ENCODE data around the gene PARVG. TPM values are rescaled to one million over a fixed set of nuclear protein-coding genes. Genes with fewer than 3 reads are reported as not detected.

Gene PARVG
- total RNA-seq, 2 donors from 2014 or later: 0.11 to 0.44 TPM

DNA sequence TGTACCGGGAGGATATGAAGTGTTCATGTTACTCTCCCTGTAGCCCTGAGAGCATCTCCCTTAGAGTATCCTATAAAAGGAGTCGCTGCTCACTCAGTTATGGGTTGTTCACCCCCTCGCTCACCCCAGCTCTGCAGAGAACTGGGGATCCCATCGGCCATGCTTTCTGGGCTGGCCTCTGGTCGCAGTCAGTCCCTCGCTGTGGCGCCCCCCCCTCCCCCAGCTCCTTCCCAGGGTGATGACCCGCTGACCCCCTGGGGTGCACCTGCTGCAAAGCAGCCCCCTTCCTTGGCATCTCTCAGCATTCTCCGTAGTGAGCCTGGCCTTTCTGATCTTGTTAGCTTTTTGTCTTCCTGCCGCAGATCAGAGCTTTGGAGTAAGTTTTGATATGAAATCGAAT is 10.3 kb upstream of the PARVG start:
- H3K4me1 Mint-ChIP-seq: peaks cover 8% of the 10 kb centered on the region
- 62 to 82% methylated on average over 4 to 11 of the region's 11 CpGs for WGBS, 2 experiments (ENCODE audit: insufficient coverage in 1 of 2, insufficient read length in 1 of 2)
- H3K27me3 Mint-ChIP-seq (ENCODE audit: insufficient read depth): no peaks in the 10 kb centered on the region
- H3K4me3 Mint-ChIP-seq: no peak overlapping the region
- Histone ChIP-seq H3K9me3 (ENCODE audit: control insufficient read depth, low read length) (no peaks in the 10 kb centered on the region), H3K27me3 (ENCODE audit: control insufficient read depth, insufficient read depth, low read length, poor library complexity, severe bottlenecking) (no peaks in the 10 kb centered on the region), H3K9ac (ENCODE audit: extremely low read depth, low read length, poor library complexity, severe bottlenecking) (no peak overlapping the region), H3K4me3 (ENCODE audit: low read length) (no peak overlapping the region), H3K36me3 (ENCODE audit: control insufficient read depth, insufficient read depth, low read length) (no peaks in the 10 kb centered on the region), H3K4me1 (ENCODE audit: control insufficient read depth, insufficient read depth, low read length) (peaks cover 4% of the 10 kb centered on the region), H3K27ac (ENCODE audit: low read depth, low read length) (no peak overlapping the region)
- DNase-seq: no peak
- H3K36me3 Mint-ChIP-seq (ENCODE audit: low read depth): no peaks in the 10 kb centered on the region
- H3K27ac Mint-ChIP-seq: no peak overlapping the region
- H3K9me3 Mint-ChIP-seq: no peaks in the 10 kb centered on the region
- TF ChIP-seq, protein P1, sequence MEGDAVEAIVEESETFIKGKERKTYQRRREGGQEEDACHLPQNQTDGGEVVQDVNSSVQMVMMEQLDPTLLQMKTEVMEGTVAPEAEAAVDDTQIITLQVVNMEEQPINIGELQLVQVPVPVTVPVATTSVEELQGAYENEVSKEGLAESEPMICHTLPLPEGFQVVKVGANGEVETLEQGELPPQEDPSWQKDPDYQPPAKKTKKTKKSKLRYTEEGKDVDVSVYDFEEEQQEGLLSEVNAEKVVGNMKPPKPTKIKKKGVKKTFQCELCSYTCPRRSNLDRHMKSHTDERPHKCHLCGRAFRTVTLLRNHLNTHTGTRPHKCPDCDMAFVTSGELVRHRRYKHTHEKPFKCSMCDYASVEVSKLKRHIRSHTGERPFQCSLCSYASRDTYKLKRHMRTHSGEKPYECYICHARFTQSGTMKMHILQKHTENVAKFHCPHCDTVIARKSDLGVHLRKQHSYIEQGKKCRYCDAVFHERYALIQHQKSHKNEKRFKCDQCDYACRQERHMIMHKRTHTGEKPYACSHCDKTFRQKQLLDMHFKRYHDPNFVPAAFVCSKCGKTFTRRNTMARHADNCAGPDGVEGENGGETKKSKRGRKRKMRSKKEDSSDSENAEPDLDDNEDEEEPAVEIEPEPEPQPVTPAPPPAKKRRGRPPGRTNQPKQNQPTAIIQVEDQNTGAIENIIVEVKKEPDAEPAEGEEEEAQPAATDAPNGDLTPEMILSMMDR (conservative IDR thresholded peaks at IDR 0.05): no peak

DNA sequence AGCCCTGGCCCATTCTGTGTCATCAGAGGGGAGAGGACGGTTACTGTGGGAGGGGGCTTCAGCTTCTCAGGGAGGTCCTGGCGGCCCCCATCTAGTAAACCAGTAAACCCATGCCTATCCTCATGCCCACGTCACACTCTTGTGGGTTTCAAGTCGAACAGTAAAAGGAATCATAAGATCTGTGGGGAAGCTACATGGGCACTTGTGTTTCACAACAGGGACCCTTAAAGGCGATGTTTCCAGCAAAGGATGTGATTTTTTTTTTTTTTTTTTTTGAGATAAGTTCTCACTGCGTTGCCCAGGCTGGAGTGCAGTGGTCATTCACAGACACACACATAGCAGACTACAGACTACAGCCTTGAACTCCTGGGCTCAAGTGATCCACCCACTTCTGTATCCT is 9.2 kb upstream of the PARVG start:
- no peak overlapping the region for H3K27ac Mint-ChIP-seq
- H3K9me3 Mint-ChIP-seq: no peaks in the 10 kb centered on the region
- peaks cover 8% of the 10 kb centered on the region for H3K4me1 Mint-ChIP-seq

DNA sequence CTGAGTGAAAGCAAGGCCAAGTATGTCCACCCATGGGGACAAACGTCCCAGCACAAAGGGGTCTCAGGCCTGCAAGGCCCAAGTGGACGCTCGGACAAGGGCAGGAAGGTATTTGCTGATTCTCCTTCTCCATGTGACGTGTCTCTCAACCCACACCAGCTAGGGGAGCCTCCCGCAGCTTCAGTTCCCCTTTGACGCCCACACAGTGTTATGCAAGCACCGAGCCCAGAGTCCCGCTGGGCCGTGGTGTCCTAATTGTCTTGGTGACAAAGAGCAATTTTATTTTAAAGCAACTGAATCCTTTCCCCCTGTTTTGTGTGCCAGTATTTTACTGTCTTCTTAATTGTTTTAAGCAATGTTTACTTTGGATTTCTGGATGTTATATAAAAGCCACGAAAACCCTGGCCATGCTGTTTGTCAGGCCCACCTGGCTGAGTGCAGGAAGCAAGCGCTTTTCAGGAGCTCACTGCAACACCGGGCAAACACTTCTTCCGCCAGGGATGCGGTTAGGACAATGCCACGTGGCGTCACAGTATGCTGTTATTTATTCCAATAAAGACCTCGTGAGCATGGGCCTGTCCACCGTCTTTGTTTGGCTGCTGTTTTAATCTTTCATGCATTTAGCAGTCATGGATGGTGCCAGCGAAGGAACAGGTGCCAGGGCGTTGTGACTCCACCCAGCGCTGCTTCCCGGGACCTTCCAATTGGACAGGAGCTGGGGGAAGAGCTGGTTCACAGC is 8.2 kb upstream of the PARVG start:
- no peak for DNase-seq
- Mint-ChIP-seq H3K36me3 (ENCODE audit: low read depth) (no peaks in the 10 kb centered on the region), H3K27ac (peak overlapping the region; percentile 58), H3K27me3 (ENCODE audit: insufficient read depth) (no peaks in the 10 kb centered on the region), H3K4me3 (no peak overlapping the region), H3K4me1 (peaks cover 8% of the 10 kb centered on the region), H3K9me3 (no peaks in the 10 kb centered on the region)
- TF ChIP-seq, protein P1 (conservative IDR thresholded peaks at IDR 0.05): no peak
- Histone ChIP-seq H3K4me1 (ENCODE audit: control insufficient read depth, insufficient read depth, low read length) (peaks cover 4% of the 10 kb centered on the region), H3K9me3 (ENCODE audit: control insufficient read depth, low read length) (no peaks in the 10 kb centered on the region), H3K27me3 (ENCODE audit: control insufficient read depth, insufficient read depth, low read length, poor library complexity, severe bottlenecking) (no peaks in the 10 kb centered on the region), H3K9ac (ENCODE audit: extremely low read depth, low read length, poor library complexity, severe bottlenecking) (no peak overlapping the region), H3K4me3 (ENCODE audit: low read length) (no peak overlapping the region), H3K36me3 (ENCODE audit: control insufficient read depth, insufficient read depth, low read length) (no peaks in the 10 kb centered on the region), H3K27ac (ENCODE audit: low read depth, low read length) (no peak overlapping the region)
- WGBS, 2 experiments (ENCODE audit: insufficient coverage in 1 of 2, insufficient read length in 1 of 2): 71 to 75% methylated on average over 20 to 22 of the region's 22 CpGs

More for the DNA sequence above, 9.2 kb upstream of the PARVG start:
- TF ChIP-seq, protein P1 (conservative IDR thresholded peaks at IDR 0.05): no peak
- H3K27me3 Mint-ChIP-seq (ENCODE audit: insufficient read depth): no peaks in the 10 kb centered on the region
- Histone ChIP-seq H3K9me3 (ENCODE audit: control insufficient read depth, low read length) (no peaks in the 10 kb centered on the region), H3K4me1 (ENCODE audit: control insufficient read depth, insufficient read depth, low read length) (peaks cover 4% of the 10 kb centered on the region), H3K27ac (ENCODE audit: low read depth, low read length) (no peak overlapping the region), H3K36me3 (ENCODE audit: control insufficient read depth, insufficient read depth, low read length) (no peaks in the 10 kb centered on the region), H3K9ac (ENCODE audit: extremely low read depth, low read length, poor library complexity, severe bottlenecking) (no peak overlapping the region), H3K4me3 (ENCODE audit: low read length) (no peak overlapping the region), H3K27me3 (ENCODE audit: control insufficient read depth, insufficient read depth, low read length, poor library complexity, severe bottlenecking) (no peaks in the 10 kb centered on the region)
- H3K36me3 Mint-ChIP-seq (ENCODE audit: low read depth): no peaks in the 10 kb centered on the region
- H3K4me3 Mint-ChIP-seq: no peak overlapping the region
- WGBS, 2 experiments (ENCODE audit: insufficient coverage in 1 of 2, insufficient read length in 1 of 2): 85 to 94% methylated on average over 2 to 6 of the region's 6 CpGs
- no peak for DNase-seq

Data from endodermal cell (in vitro differentiated cells).